Common myeloid progenitor, CD34-positive (primary cell): ENCODE data around the gene MTHFSD.

Experiments used
- CTCF ChIA-PET: fragments of 350-600 bp; sonication (Branson Sonifier 250); formaldehyde crosslinking; loops from one replicate; lab custom pipeline; 2021; ENCODE audit warnings: antibody characterized with exemption; lab: Charles Lee
- POLR2A ChIA-PET: fragments of 350-600 bp; sonication (Branson Sonifier 250); formaldehyde crosslinking; loops from one replicate; lab custom pipeline; 2021; ENCODE audit warnings: antibody characterized with exemption; lab: Charles Lee
- DNase-seq, 3 donors: peaks; one replicate each; pipeline versions ENCODE4 v3.0.0 to v3.0.0-alpha.2; 2013
- H3K27ac ChIP-seq, 2 experiments: 1 replicate in 1 of 2; 2 replicates in 1 of 2; pipeline ENCODE4 v1.7.0; 2013; ENCODE audit warnings: inconsistent platforms in 2 of 2, low read length in 2 of 2, mild to moderate bottlenecking in 2 of 2, low read depth in 1 of 2, moderate library complexity in 1 of 2; ENCODE audit not compliant: severe bottlenecking in 2 of 2, insufficient read depth in 1 of 2, poor library complexity in 1 of 2
- H3K27me3 ChIP-seq, 5 experiments: replicated peaks in 2 of 5; 1 replicate in 3 of 5; 2 replicates in 2 of 5; pipeline versions ENCODE4 v1.6.1 to v1.7.0; 2013; ENCODE audit warnings: low read length in 4 of 5, mild to moderate bottlenecking in 2 of 5, moderate library complexity in 2 of 5, inconsistent platforms in 1 of 5; ENCODE audit not compliant: insufficient read depth in 5 of 5, control insufficient read depth in 4 of 5
- H3K36me3 ChIP-seq, 4 experiments: 1 replicate in 2 of 4; 2 replicates in 2 of 4; pipeline versions ENCODE4 v1.6.1 to v1.7.0; 2013; ENCODE audit warnings: low read length in 3 of 4, control low read depth in 1 of 4, mild to moderate bottlenecking in 1 of 4; ENCODE audit not compliant: control insufficient read depth in 4 of 4, insufficient read depth in 4 of 4
- H3K4me1 ChIP-seq, 4 experiments: 1 replicate in 3 of 4; 2 replicates in 1 of 4; pipeline versions ENCODE4 v1.6.1 to v1.7.1; 2013; ENCODE audit warnings: low read length in 3 of 4, mild to moderate bottlenecking in 3 of 4, control low read depth in 1 of 4, inconsistent platforms in 1 of 4, moderate library complexity in 1 of 4; ENCODE audit not compliant: control insufficient read depth in 4 of 4, insufficient read depth in 4 of 4; ENCODE audit errors: control extremely low read depth in 1 of 4
- H3K4me3 ChIP-seq, 7 experiments: 1 replicate in 4 of 7; 2 replicates in 3 of 7; pipeline versions ENCODE4 v1.5.1 to v1.7.0; 2013; ENCODE audit warnings: mild to moderate bottlenecking in 7 of 7, low read length in 6 of 7, moderate library complexity in 6 of 7, inconsistent platforms in 2 of 7, low read depth in 2 of 7, control low read depth in 1 of 7; ENCODE audit not compliant: insufficient read depth in 4 of 7, control insufficient read depth in 1 of 7; ENCODE audit errors: extremely low read depth in 1 of 7
- H3K9me3 ChIP-seq, 5 experiments: 1 replicate in 4 of 5; 2 replicates in 1 of 5; pipeline versions ENCODE4 v1.6.1 to v1.7.1; 2013; ENCODE audit warnings: low read length in 4 of 5, mild to moderate bottlenecking in 2 of 5, inconsistent platforms in 1 of 5, low read depth in 1 of 5, moderate library complexity in 1 of 5; ENCODE audit not compliant: control insufficient read depth in 4 of 5, insufficient read depth in 2 of 5; ENCODE audit errors: control extremely low read depth in 1 of 5
- WGBS: methylation state at CpG from one replicate; pipeline ENCODE4 v1.1.5; 2013; ENCODE audit not compliant: insufficient coverage; 5-methylcytosine and 5-hydroxymethylcytosine counted together

Gene MTHFSD

DNA sequence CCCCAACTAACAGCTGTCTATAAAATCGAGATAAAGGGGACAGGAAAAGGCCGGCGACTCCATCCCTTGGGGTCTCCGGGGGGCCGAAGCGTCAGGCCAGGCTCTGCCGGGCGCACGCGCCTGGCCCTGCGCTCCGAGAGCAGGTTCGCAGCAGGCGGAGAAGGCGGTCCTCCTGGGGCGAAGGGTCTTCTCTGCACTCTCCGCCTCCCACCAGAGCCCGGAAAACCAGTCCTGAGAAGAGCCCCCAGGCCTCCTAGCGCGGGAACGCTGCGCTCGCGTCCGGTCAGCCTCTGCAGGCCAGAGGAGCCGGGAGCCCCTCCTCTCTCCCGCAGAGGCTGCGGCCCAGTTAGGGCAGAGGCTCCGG lies 39.6 kb downstream of the MTHFSD start:
- CTCF ChIA-PET: no interaction called here
- Histone ChIP-seq H3K27ac (no peak overlapping the region), H3K9me3 (no peaks in the 10 kb centered on the region), H3K4me3 (no peak overlapping the region), H3K27me3 (peaks cover 3 to 99% (median 57%) of the 10 kb centered on the region in 5 experiments), H3K4me1 (peaks cover 0 to 17% (median 10%) of the 10 kb centered on the region in 4 experiments), H3K36me3 (no peaks in the 10 kb centered on the region)
- DNase-seq: no peak
- 14% methylated on average over 23 of the region's 29 CpGs for WGBS
- POLR2A ChIA-PET: interaction anchor here (1.0 kb wide), 1 partner anchor 22 kb away, joined by 3 read pairs; no protein-coding TSS in a partner anchor

DNA sequence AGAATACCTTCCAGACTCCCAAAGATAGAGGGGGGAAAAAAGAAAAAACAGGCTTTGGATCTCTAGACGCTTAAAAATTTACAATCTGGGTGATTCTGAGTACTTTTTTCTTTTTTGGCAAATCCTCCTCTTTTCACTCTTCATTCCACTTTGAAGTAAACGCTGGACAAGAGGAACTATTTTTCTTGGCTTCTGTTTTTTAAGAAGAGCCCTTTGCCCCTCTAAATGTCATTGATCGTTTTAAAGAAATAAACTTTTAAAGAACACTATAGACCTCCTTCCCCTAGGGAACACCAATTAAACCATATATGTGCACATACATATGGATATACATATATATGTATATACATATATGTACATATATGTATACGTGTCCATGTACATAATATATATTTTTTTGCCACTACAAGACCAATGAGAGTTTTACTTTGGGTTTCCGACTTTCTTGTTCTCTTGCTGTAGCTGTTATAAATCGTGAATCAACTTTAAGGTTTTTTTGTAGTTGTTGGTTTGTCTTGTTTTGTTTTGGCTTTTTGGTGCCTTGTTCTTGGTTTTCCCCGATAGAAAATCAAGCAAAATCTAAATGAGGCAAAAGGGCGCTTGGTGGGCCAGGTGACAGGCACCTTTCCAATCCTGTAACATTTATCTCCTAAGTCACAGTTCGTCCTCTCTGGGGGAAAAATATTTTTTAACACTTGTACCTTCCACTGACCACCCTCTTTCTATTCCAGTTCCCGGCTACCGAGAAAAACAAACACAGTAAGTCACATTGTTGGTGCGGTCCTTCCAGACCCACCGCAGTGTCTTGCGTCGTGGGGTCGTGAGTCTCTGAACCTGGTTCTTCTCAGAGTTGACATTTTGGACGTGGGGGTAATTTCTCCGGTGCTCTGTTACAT lies 40.3 kb downstream of the MTHFSD start:
- Histone ChIP-seq H3K4me3 (no peak overlapping the region), H3K9me3 (no peaks in the 10 kb centered on the region), H3K27ac (no peak overlapping the region), H3K36me3 (no peaks in the 10 kb centered on the region), H3K27me3 (peaks cover 3 to 98% (median 53%) of the 10 kb centered on the region in 5 experiments), H3K4me1 (peaks cover 0 to 16% (median 9%) of the 10 kb centered on the region in 4 experiments)
- WGBS: 20% methylated on average over 9 of the region's 18 CpGs
- CTCF ChIA-PET: no interaction called here
- DNase-seq: no peak
- POLR2A ChIA-PET: interaction anchor here (1.0 kb wide), 1 partner anchor 21 kb away, joined by 3 read pairs; no protein-coding TSS in a partner anchor

DNA sequence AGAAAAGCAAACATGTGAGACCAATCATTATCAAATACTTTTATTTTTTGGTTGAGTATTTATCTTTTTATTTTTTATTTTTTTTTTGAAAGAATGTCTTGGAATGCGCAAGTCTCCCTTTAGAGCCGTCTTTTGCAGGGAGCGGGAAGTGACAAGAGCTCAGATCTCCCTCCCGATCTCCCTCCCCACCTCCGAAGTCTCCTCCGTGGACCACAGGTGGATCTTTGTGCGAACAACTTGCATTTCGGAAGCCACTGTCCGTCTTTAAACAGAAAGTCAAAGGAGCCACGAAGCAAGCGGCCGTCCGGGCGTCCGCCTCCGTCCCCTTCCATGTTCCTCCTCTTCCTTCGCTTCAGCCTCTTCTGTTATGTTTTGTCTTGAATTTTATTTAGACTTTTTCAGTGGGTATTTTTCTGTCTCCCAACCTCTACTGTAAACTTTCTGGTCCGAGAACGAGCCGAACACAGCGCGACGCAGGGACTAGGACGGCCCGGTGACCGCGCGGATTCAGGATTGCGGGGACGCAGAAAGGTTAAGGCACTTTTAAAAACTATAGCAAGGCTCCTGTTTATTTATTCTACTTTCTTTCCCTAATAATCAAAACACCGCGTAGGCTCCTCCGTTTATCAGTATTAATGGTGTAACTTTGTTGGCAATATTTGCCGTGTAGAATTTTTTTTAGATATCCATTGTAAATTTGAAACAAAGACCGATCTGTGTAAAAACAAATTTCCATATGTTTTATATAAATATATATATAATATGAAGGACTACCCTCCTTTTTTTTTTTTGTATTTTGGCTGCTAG lies 41.4 kb downstream of the MTHFSD start:
- no peaks in the 10 kb centered on the region for H3K9me3 ChIP-seq
- no peaks in the 10 kb centered on the region for H3K36me3 ChIP-seq
- POLR2A ChIA-PET: no interaction called here
- no peak overlapping the region for H3K4me3 ChIP-seq
- no peak overlapping the region for H3K27ac ChIP-seq
- DNase-seq: no peak
- CTCF ChIA-PET: no interaction called here
- H3K27me3 ChIP-seq: peaks cover 3 to 98% (median 49%) of the 10 kb centered on the region in 5 experiments
- peaks cover 0 to 25% (median 17%) of the 10 kb centered on the region in 4 experiments for H3K4me1 ChIP-seq
- 9% methylated on average over 24 of the region's 35 CpGs for WGBS

DNA sequence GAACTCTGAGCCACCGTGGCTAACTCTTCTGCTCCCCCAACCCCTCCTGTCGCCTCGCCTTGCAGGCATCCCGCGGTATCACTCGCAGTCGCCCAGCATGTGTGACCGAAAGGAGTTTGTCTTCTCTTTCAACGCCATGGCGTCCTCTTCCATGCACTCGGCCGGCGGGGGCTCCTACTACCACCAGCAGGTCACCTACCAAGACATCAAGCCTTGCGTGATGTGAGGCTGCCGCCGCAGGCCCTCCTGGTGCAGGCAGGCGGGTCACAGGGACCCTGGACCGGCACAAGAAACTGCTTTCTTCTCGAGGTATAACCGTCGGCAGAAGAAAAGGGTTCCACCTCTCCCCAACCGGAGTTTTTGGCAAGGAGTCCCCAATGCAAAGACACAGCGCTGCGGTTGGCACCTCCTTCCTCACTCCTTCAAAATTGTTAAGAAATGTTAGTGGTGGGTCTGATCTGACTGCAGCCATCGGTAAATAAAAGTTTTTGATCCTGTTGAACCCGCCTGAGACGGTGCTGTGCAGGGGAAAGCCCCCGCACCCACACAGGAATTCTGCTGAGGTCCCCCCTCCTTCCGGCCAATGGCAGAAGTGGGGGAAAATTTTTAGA lies 42.1 kb downstream of the MTHFSD start:
- no peaks in the 10 kb centered on the region for H3K36me3 ChIP-seq
- H3K4me3 ChIP-seq: no peak overlapping the region
- H3K27ac ChIP-seq: no peak overlapping the region
- POLR2A ChIA-PET: interaction anchor here (0.5 kb wide), 1 partner anchor 658 kb away, joined by 4 read pairs; no protein-coding TSS in a partner anchor
- no peaks in the 10 kb centered on the region for H3K9me3 ChIP-seq
- peaks cover 3 to 98% (median 52%) of the 10 kb centered on the region in 5 experiments for H3K27me3 ChIP-seq
- 11% methylated on average over 25 of the region's 29 CpGs for WGBS
- DNase-seq: no peak
- H3K4me1 ChIP-seq: peaks cover 0 to 31% (median 18%) of the 10 kb centered on the region in 4 experiments
- CTCF ChIA-PET: no interaction called here

DNA sequence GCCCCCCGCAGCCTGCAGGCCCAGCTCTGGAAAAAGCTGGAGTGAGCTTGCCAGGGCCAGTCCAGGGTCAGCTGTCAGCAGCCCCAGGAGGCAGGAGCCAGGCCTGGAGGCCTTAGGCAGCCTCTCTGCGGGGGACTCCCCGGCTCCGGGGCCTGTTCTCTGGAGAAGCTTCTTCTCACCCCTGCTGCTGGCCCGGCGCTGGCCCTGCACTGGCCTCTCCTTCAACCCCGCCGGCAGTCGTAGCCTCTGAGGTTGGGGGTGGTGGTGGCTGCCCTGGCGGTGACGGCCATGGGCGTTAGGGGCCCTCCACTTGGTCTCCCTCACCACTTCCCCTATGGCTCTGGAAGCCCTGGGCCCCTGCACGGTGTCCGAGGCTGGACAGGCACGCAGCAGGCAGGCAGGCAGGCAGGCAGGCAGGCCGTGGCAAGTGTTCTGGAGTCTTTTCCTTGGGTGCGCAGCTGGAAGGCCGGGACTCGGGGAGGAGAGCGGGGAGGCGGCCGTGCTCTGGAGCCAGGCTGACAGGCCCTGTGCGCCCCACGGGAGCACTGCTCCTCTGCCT lies 42.7 kb downstream of the MTHFSD start:
- ChIA-PET POLR2A (interaction anchor here (0.5 kb wide), 1 partner anchor 657 kb away, joined by 4 read pairs; no protein-coding TSS in a partner anchor), CTCF (interaction anchor here (0.7 kb wide), 1 partner anchor 8 kb away, joined by 3 read pairs; no protein-coding TSS in a partner anchor)
- Histone ChIP-seq H3K36me3 (no peaks in the 10 kb centered on the region), H3K9me3 (peaks cover 0 to 4% (median 0%) of the 10 kb centered on the region in 5 experiments), H3K27me3 (peaks cover 3 to 98% (median 54%) of the 10 kb centered on the region in 5 experiments), H3K4me3 (no peak overlapping the region), H3K4me1 (peaks cover 0 to 32% (median 18%) of the 10 kb centered on the region in 4 experiments), H3K27ac (no peak overlapping the region)
- DNase-seq: no peak
- WGBS: 17% methylated on average over 16 of the region's 24 CpGs

DNA sequence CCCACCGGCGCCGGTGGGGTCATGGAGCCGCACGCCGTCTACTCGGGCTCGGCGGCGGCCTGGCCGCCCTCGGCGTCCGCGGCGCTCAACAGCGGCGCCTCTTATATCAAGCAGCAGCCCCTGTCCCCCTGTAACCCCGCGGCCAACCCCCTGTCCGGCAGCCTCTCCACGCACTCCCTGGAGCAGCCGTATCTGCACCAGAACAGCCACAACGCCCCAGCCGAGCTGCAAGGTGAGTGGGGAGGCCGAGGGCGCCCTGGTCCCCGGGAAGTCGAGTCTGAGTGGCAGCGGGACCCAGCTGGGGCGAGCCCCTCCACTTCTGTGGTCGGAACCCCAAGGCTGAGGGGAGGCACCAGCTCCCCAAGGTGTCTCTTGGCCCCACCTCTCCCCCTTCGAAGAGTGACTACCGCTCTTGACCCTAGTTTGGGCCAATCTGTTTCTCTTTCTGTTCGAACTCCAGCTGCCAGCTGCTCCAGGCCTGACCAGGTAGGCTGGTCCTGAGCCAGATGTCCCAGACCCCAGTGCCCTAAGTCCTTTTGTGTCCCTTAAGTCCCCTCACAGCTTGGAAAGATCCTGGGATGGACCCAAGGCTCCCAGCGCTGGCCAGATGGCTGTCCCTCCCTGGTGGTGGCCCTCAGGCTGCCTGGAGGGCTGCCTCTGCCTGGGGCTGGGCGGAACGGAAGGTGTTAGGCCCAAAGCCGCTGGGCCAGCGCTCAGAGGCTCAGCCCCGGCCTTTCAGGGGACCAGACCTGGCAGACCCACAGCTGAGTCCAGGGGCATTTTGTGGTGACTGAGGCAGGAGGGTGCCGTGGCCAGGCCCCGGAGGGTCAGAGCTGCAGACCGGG lies 43.5 kb downstream of the MTHFSD start:
- Histone ChIP-seq H3K27ac (no peak overlapping the region), H3K36me3 (no peaks in the 10 kb centered on the region), H3K9me3 (peaks cover 0 to 4% (median 0%) of the 10 kb centered on the region in 5 experiments), H3K4me1 (peaks cover 0 to 32% (median 18%) of the 10 kb centered on the region in 4 experiments), H3K27me3 (peaks cover 3 to 98% (median 58%) of the 10 kb centered on the region in 5 experiments), H3K4me3 (no peak overlapping the region)
- POLR2A ChIA-PET: no interaction called here
- 22% methylated on average over 27 of the region's 44 CpGs for WGBS
- CTCF ChIA-PET: interaction anchor here (0.7 kb wide), 1 partner anchor 9 kb away, joined by 3 read pairs; no protein-coding TSS in a partner anchor
- DNase-seq: no peak
